Activated naive CD8-positive, alpha-beta T cell treated with anti-CD3 and anti-CD28 coated beads, Interleukin-2, amount 50 U/mL, for 16 hours (primary cell): ENCODE data around the gene ATRN.
"Not testable (repeated sequence)": the region's sequence is repeated elsewhere in the genome, so short reads cannot be mapped to it uniquely, and the experiment has no call there.

ENCODE experiments used
- DNase-seq: peaks from one replicate; pipeline ENCODE4 v3.0.0-alpha.2; 2020; ENCODE audit warnings: low read depth, low spot score

The ATRN gene

DNA sequence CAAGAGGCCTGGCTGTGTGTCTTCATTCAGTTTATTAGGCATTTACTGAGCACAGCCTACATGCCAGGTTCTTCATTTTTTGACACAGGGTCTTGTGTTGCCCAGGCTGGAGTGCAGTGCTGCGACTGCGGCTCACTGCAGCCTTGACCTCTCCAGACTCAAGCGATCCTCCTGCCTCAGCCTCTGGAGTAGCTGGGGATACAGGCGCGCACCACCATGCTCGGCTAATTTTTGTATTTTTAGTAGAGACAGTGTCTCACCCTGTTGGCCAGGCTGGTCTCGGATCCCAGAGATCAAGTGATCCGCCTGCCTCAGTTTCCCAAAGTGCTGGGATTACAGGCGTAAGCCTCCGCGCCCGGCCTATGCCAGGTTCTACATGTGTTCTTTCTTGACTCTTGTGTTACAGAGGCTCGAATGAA is 601 bp upstream of the ATRN start:
- DNase-seq: no peak

DNA sequence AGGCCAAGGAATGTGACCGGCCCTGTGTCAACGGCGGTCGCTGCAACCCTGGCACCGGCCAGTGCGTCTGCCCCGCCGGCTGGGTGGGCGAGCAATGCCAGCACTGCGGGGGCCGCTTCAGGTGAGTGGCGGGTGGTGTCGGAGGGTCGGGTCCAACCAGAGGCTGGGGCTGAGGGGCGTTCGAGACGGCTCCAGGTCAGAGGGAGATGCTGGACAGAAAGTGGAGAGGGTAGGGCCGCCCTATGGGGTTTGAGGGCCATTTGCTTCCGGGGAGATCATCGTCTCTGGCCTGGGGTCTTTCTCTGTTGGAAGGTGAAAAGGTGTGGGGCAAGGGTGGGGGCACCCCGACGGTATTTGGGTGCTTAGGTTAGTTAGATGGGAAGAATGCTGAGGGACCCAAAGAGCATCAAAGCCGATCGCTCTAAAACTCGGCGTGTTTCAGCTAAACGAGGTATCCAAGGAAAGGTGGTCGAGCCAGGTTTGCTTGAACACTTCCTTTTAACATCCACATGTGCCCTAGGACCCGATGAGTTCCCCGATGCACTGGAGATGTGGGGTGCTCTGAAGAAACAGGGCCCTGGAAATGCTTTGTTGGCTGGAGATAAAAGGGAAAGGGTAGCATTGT is 691 bp downstream of the ATRN start:
- DNase-seq: no peak

DNA sequence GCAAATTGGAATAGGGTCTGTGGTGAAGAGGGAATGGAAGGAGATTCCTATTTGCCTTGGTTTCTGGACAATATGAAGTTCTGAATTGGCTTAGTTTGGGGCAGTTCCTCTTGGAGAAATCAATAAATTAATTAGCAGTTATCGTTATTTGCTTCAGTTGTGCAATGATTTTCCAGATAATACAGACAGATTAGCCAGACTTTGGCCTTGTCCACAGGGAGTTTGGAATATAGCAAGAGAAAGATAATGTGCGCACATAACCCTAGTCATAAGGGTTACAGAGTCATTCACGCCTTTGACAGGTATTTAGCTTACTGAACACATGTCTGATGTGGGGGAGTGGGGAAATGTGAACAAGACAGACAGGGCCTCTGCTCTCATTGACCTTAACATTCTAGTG is 1.3 kb downstream of the ATRN start:
- no peak for DNase-seq

DNA sequence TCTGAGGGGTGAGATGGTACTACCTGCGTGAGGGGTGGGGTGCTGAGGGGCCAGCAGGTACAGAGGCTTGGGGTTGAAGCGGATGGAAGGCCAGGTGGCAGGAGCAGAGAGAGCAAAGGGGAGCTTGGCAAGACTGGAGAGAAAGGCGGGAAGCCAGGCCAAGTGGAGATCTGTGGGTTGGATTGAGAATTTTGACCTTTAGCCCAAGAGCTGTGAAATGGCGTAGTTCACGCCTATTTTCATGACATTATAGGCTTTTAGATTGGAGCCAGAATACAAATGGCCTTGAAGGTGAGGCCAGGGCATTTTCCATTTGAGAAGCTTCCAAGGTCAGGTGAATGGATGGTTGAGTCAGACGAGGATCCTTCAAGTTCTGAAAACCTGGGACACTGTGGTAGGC is 2.5 kb downstream of the ATRN start:
- no peak for DNase-seq

DNA sequence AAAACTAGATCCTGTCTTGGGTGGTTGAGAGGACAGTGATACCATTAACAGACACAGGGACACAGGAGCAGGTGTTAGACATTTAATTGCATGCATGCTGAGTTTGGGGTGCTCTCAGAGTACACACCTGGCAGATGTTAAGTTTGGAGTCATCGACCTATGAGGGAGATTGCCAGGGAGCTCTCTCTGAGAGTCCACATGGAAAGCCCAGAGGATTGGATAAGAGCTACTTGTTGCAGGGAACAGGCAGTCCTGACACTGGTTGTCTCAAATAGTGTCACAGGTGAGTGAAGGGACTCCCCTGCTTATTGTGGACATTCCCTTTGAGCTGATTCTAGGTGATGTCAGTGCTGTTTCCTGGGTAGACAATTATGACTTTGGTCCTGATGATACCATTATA is 3.1 kb downstream of the ATRN start:
- no peak for DNase-seq

DNA sequence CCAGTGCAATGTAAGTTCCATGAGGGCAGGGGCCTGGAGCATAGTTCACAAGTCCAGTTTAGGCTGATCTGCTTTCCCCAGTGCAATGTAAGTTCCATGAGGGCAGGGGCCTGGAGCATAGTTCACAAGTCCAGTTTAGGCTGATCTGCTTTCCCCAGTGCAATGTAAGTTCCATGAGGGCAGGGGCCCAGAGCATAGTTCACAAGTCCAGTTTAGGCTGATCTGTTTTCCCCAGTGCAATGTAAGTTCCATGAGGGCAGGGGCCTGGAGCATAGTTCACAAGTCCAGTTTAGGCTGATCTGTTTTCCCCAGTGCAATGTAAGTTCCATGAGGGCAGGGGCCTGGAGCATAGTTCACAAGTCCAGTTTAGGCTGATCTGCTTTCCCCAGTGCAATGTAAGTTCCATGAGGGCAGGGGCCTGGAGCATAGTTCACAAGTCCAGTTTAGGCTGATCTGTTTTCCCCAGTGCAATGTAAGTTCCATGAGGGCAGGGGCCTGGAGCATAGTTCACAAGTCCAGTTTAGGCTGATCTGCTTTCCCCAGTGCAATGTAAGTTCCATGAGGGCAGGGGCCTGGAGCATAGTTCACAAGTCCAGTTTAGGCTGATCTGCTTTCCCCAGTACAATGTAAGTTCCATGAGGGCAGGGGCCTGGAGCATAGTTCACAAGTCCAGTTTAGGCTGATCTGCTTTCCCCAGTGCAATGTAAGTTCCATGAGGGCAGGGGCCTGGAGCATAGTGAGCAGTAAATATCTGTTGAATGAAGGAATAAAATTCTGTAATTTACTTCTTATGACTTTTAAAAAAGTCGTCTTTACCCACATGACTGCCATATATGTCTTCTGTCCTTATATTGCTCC is 6.4 kb downstream of the ATRN start:
- not testable (repeated sequence) for DNase-seq

DNA sequence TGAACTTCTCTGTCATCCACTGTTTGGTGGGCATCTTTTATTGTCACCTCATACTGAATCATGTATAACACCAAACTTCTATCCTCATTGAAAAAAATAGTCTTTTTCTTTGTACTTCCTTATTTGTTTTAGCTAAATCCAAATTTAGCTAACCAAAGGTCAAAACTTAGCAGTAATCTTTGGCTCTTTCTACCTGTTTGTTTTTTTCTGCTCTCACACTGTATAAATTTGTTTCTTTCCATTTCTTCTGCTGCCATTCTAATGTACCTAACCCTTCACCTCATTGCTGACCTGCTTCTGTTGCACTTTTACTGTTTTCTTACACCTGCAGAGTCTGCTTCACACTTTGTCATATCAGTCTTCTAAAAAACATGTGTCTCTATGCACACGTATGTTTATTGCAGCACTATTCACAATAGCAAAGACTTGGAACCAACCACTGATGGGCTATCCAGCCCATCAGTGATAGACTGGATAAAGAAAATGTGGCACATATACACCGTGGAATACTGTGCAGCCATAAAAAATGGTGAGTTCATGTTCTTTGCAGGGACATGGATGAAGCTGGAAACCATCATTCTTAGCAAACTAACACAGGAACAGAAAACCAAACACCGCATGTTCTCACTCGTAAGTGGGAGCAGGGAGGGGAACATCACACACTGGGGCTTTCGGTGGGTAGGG is 7.2 kb downstream of the ATRN start:
- DNase-seq: no peak

DNA sequence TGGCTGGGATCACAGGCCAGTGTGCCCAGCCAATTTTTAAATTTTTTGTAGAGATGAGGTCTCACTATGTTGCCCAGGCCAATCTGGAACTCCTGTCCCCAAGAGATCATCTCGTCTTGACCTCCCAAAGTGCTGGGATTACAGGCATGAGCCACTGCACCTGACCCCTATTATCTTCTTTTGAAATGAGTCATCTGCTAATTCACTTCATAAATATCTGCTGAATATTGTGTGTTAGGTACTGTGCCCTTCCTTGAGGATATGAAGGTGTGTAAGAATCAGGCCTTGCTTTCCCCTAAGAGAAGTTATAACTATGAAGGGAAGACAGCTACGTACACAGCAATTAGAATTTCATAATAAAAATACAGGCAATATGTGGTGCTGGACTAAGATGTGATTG is 8.2 kb downstream of the ATRN start:
- DNase-seq: no peak

DNA sequence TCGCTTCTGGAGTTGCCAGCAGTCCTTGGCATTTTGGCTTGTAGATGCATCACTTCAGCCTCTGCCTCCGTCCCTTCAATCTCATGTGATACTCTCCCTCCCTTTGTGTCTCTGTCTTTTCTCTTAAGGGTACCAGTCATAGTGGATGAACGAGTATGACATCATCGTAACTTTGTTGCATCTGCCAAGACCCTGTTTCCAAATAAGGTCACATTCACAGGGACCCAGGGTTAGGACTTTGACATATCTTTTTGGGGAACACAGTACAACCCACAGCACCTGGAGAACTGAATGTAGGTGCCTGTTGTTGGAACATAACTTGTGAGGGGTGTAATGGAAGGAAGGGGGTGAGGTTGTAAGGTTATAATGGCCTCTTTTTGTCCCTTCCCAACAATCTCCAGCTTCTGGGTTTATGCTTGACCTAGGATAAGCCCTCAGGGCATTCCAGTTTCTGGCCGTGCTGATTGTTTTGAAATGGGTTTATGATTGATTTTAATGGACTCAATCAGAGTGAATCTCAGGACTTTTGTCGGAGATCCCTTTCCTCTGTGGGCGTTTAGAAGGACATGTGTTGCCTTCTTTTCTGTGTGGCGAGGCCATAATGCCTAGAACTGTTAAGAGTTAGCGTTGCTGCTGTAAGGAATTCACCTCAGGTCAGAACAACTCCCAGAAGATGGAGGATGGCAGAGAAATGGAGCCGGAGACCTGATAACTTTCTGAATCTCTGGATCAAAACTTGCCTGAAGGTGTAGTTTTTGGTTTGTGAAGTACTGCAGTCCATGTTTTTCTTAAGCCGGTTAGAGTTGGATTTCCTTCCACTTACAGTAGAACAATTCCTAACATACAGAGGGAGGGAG is 9.2 kb downstream of the ATRN start:
- no peak for DNase-seq

DNA sequence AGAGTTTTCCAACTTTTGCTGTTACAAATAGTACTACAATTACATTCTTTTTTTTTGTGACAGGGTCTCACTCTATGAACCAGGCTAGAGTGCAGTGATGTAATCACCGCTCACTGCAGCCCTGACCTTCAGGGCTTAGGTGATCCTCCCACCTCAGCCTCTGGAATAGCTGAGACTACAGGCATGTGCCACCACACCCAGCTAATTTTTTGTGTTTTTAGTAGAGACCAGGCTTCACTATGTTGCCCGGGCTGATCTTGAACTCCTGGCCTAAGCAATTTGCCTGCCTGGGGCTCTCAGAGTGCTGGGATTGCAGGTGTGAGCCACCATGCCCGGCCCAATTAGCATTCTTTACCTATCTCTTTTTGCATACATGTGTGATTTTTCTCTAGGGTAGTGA is 12.5 kb downstream of the ATRN start:
- no peak for DNase-seq

DNA sequence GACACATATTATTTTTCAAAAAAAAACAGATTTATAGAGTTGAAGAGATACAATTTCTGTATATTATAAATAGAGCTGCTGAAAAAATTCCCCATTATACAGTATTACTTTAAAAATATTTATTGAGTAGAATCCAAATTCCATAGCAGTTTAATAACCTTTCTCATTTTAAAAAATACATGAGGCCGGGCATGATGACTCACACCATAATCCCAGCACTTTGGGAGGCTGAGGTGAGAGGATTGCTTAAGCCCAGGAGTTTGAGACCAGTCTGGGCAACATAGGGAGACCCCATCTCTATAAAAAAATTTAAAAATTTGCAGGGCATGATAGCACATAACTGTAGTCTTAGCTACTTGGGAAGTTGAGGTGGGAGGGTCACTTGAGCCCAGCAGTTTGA is 13.0 kb downstream of the ATRN start:
- no peak for DNase-seq

DNA sequence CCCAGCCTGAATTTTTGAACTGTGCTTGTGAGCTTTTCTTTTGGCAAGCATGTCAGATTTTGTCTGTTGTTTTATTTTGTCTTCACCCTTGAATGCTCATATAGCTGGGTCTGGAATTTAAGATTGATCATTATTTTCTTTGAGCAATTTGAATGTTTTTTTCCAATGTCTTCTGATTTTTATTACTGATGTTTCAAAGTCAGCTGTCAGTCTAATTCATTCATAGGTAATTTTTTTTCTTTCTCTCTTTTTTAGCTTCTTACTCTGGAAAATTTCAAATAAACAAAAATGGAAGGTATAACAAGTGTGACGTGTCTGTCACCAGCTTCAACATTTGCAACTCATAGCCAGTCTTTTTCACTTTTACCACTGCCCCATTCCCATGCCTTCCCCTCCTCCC is 15.1 kb downstream of the ATRN start:
- no peak for DNase-seq

DNA sequence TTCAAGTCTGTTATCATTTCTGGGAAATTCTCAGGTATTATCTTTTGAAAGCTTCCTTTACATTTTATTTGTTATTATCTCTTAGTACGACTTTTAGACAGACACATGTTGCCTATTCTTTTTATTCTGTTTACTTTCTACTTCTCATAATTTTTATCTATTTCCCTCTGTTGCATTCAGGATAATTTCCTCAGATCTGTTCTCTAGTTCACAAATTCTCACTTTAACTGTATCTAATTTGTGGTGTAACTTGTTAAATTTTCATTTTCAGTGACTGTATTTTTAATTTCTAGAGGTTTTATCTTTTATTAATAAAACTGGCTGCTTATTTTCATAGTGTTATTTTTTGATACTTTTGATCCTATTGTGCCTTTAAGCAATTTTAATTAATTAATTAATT is 16.0 kb downstream of the ATRN start:
- DNase-seq: no peak

DNA sequence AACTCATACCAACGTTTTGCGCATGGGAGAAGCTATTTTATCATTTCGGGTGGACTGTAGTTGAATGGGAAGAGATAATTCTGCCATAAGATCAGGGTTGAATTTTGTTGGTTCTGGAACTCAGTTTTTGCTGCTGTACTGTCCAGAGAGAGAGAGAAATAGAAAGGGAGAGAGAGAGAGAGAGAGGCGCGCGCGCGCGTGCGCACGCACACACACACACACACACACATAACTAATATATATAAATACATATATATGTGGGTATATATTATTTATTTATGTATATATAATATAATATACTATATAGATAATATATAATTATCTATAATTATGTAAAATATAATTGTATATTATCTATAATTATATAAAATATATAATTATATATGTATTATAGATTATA is 21.9 kb downstream of the ATRN start:
- no peak for DNase-seq

DNA sequence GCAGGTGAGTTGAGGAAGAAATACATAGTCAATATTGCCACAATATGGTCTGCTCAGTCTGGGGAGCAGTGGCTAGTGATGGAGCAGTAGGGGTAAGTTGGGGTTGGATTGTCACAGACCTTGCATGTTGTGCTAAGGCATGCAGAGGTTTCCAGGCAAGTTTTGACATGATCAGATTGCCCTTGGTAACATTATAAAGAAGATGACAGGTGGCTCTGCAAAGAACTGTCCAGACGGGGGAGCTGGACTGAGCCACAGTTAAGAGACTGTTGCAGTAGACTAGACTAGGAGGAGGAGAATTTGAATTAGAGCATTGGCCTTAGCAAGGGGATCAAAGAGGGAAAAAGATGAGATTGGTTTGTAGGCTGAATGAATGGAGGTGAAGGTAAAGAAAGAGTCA is 23.4 kb downstream of the ATRN start:
- DNase-seq: no peak

DNA sequence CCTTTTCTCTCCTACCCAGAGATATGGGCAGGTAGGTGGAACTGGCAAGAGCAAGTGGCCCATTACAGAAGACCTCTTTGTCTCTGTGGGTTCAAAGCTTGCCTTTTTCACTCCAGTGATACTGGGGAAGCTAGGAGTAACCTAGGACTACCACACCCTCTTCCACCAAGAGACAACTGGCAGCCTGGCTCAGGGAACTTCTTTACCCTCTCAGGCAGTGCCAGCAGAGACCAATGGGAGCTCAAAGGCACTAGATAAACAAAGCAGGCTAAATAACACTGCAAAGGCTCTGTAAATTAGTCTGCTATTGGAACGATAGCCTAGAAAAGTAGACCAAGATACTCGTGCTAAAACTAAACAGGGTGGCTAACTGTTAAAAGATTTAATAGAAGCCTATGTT is 32.1 kb downstream of the ATRN start:
- no peak for DNase-seq

DNA sequence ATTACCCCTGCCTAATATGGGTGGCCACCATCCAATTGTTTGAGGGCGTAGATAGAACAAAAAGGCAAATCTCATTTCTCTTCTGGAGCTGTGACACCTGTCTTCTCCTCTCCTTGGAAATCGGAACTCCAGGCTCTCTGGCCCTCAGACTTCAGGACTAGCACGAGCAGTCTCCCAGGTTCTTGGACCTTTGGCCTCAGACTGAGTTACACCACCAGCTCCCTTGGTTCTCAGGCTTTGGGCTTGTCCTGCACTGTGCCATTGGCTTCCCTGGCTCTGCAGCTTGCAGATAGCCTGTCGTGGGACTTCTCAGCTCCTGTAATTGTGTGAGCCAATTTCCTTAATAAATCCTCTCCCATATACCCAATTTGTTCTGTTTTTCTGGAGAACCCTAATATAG is 34.3 kb downstream of the ATRN start:
- DNase-seq: no peak

DNA sequence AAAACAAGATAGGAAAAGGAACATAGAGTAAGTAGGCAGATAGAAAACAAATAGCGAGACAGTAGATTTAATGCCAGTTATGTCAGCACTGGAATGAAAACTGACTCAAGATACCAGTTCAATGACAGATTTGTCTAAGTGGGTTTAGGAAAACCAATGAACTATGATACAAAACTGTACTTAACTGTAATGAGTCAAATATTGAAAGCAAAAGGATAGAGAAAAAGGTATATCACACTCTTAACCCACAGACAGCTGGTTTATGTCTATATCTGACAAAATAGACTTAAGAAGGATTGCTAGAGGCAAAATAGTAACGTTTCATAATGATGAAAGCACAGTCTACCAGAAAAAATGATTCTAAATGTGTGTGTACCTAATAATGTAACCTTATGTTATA is 38.2 kb downstream of the ATRN start:
- no peak for DNase-seq

DNA sequence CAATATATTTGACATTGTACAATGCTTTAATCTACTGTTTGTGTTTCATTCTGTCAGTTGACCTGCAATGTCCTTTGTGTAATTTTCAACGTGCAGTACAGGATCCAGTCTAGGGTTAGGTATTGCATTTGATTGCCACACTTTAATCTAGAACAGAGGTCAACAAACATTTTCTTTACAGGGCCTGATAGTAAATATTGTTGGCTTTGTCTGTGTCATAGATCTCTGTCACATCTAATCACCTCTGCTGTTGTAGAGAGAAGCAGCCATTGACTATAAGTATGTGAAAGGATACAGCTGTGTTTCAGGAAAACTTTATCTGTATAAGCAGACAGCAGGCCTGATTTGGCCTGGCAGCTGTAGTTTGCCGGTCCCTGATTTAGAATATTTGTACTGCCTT is 39.3 kb downstream of the ATRN start:
- no peak for DNase-seq

DNA sequence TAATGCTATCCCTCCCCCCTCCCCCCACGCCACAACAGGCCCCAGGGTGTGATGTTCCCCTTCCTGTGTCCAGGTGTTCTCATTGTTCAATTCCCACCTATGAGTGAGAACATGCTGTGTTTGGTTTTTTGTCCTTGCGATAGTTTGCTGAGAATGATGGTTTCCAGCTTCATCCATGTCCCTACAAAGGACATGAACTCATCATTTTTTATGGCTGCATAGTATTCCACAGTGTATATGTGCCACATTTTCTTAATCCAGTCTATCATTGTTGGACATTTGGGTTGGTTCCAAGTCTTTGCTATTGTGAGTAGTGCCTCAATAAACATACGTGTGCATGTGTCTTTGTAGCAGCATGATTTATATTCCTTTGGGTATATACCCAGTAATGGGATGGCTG is 41.4 kb downstream of the ATRN start:
- DNase-seq: not testable (repeated sequence)

DNA sequence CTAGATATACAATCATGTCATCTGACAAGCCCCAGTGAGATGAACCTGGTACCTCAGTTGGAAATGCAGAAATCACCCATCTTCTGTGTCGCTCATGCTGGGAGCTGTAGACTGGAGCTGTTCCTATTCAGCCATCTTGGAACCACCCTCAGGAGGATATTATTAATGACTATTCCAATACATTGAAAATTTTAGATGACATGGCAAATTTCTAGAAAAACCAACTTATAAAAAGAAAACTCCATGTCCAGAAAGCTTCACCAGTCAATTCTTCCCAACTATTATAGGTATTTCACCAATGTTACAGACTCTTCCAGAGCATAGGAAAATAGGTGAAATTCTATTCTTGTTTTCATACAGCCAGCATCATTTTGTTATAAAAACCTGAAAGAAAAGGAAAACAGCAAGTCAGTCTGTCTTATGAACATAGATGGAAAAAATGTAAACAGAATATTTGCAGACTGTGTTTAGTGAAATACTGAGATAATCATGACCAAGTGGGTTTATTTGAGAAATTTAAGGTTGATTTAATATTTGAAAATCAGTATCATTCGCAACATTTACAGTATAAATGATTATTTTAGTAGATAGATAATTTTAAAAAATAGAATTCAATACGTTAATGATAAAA is 43.3 kb downstream of the ATRN start:
- DNase-seq: no peak
